BJ (cell line): ENCODE results near the gene VRK3. TPM values are rescaled to one million over a fixed set of nuclear protein-coding genes. Genes with fewer than 3 reads are reported as not detected.
"Not testable (repeated sequence)": the region's sequence is repeated elsewhere in the genome, so short reads cannot be mapped to it uniquely, and the experiment has no call there.

Experiments
- CTCF ChIA-PET: fragments of 350-600 bp; formaldehyde crosslinking; extraction: SDS; loops from one replicate; lab custom pipeline; 2021; ENCODE audit warnings: antibody characterized with exemption, inconsistent platforms; lab: Yijun Ruan, JAX
- POLR2A ChIA-PET: fragments of 300-600 bp; sonication (Branson Sonifier 250); formaldehyde crosslinking; extraction: SDS; loops from one replicate; lab custom pipeline; 2021; ENCODE audit warnings: antibody characterized with exemption; lab: Charles Lee
- DNase-seq: peaks from one replicate; pipeline ENCODE4 v3.0.0-alpha.2; 2011; ENCODE audit warnings: low read depth
- H3K27me3 ChIP-seq: 2 replicates; pipeline ENCODE4 v1.6.0; 2011; ENCODE audit warnings: low read length; ENCODE audit not compliant: control insufficient read depth, insufficient read depth
- H3K36me3 ChIP-seq: 2 replicates; pipeline ENCODE4 v1.5.1; 2011; ENCODE audit warnings: low read length; ENCODE audit not compliant: control insufficient read depth, insufficient read depth
- H3K4me3 ChIP-seq: 2 replicates; pipeline ENCODE4 v1.5.1; 2011; ENCODE audit warnings: low read depth, mild to moderate bottlenecking, control low read depth, low read length
- polyA plus RNA-seq: library from polyadenylated mRNA; depleted of rRNA; stranded (reverse); fragments of >200 nt; gene quantifications from 2 replicates; pipeline ENCODE4 v1.2.3, GENCODE V29; 2011
- TF ChIP-seq, protein P1 (sequence below): IDR thresholded peaks from 2 replicates; pipeline ENCODE4 v1.5.1; 2011; ENCODE audit warnings: low read depth, mild to moderate bottlenecking, control low read depth, inconsistent platforms, low read length, moderate library complexity; ENCODE audit not compliant: insufficient read depth

The VRK3 gene
- polyA plus RNA-seq, 1 experiment, result 34.1 TPM

DNA sequence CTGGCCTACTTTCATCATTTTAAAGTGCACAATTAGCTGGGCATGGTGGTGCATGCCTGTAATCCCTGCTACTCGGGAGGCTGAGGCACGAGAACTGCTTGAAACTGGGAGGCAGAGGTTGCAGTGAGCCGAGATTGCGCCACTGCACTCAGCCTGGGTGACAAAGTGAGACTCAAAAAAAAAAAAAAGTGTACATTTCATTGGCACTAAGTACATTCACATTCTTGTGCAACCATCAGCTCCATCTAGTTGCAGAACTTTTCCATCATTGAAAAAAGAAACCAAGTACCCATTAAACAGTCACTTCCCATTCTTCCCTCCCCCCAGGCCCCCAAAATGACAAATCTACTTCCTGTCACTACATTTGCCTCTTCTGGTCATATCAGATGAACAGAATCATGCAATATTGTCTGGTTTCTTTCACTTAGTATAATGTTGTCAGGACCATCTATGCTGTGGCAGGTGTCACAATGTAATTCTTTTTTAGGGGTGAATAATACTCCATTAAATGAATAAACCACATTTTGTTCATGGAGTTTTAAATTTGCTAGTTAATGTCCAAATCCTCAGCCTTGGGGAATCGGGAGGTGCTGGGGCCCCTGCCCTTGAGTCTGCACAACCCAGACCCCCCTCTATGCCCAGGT is 56.8 kb downstream of the VRK3 start:
- POLR2A ChIA-PET, result no interaction called here
- TF ChIP-seq, protein P1, sequence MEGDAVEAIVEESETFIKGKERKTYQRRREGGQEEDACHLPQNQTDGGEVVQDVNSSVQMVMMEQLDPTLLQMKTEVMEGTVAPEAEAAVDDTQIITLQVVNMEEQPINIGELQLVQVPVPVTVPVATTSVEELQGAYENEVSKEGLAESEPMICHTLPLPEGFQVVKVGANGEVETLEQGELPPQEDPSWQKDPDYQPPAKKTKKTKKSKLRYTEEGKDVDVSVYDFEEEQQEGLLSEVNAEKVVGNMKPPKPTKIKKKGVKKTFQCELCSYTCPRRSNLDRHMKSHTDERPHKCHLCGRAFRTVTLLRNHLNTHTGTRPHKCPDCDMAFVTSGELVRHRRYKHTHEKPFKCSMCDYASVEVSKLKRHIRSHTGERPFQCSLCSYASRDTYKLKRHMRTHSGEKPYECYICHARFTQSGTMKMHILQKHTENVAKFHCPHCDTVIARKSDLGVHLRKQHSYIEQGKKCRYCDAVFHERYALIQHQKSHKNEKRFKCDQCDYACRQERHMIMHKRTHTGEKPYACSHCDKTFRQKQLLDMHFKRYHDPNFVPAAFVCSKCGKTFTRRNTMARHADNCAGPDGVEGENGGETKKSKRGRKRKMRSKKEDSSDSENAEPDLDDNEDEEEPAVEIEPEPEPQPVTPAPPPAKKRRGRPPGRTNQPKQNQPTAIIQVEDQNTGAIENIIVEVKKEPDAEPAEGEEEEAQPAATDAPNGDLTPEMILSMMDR, result no peak
- Histone ChIP-seq H3K36me3 (no peaks in the 10 kb centered on the region), H3K27me3 (no peaks in the 10 kb centered on the region), H3K4me3 (no peak overlapping the region)
- CTCF ChIA-PET, result interaction anchor here (0.9 kb wide), 2 partner anchors 14 to 30 kb away, joined by 3 read pairs; no protein-coding TSS in a partner anchor
- no peak for DNase-seq

DNA sequence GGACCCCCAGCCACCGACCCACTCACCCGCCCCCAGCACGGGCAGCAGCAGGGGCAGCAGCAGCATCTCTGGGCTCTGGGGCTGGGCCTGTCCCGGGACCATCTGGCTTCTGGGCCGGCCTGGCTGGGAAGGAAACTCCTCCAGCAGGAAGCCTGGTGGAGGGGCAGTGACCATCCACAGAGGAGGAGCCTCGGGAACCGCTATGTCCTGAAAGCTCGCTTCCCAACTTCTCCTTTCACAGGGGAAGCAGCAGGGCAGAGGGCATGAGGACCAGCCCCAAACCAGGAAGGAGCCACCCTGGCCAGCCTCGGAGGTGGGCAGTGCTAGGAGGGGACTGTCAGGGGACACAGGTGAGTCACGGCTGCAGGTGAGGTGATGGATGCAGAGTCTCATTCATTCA is 64.2 kb downstream of the VRK3 start, which contains the start of gene SIGLEC11:
SIGLEC11 (minus strand) TSS at position 193 of the 400 bp plus-strand sequence; CDS start at position 102, 91 bp downstream.
- H3K36me3 ChIP-seq, H3K4me3 ChIP-seq, POLR2A ChIA-PET, H3K27me3 ChIP-seq, CTCF ChIA-PET, DNase-seq: not testable (repeated sequence)

DNA sequence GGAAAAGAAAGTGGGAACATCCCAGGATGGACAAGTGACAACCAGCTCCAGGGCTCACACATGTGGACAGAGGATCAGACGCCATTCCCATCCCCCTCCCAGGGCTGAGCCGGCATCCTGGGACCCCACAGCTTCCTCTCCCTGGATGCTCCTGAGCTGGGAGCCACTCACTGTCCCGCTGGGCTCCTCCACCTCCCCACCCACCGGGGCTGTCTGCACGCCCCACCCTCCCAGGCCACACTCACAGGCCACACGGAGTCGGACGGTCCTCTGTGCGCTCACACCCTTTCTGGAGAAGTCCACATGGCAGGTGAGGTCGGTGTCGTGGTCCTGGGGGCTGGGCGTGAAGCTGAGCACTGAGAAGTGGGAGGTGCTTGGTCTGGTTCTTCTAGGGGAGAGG is 65.3 kb downstream of the VRK3 start:
- CTCF ChIA-PET, DNase-seq, H3K36me3 ChIP-seq, H3K27me3 ChIP-seq, POLR2A ChIA-PET, H3K4me3 ChIP-seq: not testable (repeated sequence)

DNA sequence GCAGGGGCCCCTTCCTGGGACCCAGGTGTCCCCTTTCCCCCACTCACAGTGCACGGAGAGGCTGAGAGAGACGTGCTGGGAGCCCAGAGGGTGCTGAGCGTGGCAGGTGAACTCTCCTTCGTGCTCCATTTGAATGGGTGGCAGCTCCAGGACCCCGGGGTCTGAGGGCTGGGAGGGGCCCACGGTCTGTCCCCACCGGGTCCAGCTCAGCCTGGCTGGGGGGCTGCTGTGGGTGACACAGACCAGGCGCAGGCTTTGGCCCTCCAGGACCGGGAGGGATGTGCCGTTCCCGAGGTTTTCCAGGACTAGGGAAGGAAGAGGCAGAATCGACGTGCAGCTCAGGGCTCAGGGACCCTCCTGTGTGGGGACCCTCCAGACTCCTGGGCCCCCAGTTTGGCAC is 66.6 kb downstream of the VRK3 start:
- DNase-seq, H3K27me3 ChIP-seq, H3K4me3 ChIP-seq, CTCF ChIA-PET, POLR2A ChIA-PET, H3K36me3 ChIP-seq: not testable (repeated sequence)

DNA sequence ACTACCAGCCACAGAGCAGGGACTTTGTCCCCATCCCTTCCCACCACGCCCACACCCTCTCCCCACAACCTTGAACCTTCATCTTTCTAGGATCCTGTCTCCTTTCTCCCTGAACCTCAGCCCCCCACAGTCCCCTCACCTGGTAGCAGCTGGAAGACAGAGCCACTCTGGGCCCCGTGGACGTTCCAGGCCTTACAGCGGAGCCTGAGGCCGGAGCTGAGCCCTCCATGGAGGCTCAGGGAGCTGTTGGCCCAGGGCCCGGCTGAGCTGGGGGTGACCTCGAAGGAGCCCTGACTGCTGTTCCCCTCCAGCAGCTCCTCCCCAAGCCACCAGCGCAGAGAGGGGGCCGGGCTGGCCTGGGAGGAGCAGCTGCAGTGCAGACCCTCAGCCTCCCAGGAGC is 67.0 kb downstream of the VRK3 start:
- H3K36me3 ChIP-seq, DNase-seq, POLR2A ChIA-PET, CTCF ChIA-PET, H3K4me3 ChIP-seq, H3K27me3 ChIP-seq: not testable (repeated sequence)

DNA sequence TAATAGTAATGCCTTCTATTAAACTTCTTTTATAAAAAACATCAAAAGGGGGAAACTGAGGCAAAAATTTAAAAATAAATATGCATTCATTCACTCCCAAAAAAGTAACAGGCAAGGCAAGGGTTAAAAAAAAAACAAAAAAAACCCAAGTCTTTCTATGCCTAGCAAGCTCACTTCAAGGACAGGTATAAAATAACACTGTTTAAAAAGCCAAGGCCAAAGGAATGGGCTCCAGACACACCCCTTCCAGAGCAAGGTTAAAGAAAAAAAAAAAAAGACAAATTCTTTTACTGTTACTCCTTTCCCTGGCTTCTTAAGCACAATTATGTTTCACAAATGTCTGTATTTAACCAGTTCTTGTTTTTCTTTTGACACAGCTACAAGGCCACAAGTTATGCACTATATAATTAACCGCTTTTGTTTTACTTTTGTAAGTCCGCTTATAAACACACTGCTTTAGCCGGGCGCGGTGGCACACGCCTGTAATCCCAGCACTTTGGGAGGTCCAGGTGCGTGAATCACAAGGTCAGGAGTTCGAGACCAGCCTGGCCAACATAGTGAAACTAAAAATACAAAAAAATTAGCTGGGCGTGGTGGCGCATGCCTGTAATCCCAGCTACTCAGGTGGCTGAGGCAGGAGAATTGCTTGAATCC is 67.8 kb downstream of the VRK3 start:
- no peak for DNase-seq
- CTCF ChIA-PET, result no interaction called here
- Histone ChIP-seq H3K4me3 (no peak overlapping the region), H3K27me3 (peaks cover 5% of the 10 kb centered on the region), H3K36me3 (no peaks in the 10 kb centered on the region)
- POLR2A ChIA-PET, result no interaction called here
- TF ChIP-seq, protein P1, result no peak

DNA sequence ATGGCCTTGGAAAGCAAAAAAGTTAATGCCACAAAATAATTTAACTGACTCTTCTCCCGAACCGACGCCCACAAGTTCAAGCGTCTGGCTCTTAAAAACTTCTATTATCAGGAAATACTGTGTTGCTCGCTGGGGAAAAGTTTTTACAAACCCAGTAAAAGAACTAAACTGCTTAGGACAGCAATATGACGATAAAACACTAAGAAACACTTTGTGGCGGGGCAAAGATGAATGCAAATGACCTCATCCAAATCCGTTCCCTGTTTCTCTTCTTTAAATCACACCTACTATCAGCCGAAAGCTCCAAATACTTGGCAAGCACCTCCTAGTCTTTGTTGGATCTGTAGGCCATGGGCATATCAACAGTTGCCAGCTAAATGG is 69.1 kb downstream of the VRK3 start:
- peaks cover 8% of the 10 kb centered on the region for H3K27me3 ChIP-seq
- CTCF ChIA-PET, result interaction anchor here (5.1 kb wide), 1 partner anchor 19 kb away, joined by 22 read pairs; no protein-coding TSS in a partner anchor
- DNase-seq, result no peak
- POLR2A ChIA-PET, result no interaction called here
- TF ChIP-seq, protein P1, result no peak
- H3K36me3 ChIP-seq, result no peaks in the 10 kb centered on the region
- no peak overlapping the region for H3K4me3 ChIP-seq
